WTC11 (cell line): ENCODE measurements around the gene UAP1L1. TPM values are rescaled to one million over a fixed set of nuclear protein-coding genes. Genes with fewer than 3 reads are reported as not detected.

Source experiments
- ATAC-seq: fragments of 200-7000 bp; cut with Tn5 transposase; 2 replicates; pipeline ENCODE4 v1.10.0; 2021; ENCODE audit warnings: mild to moderate bottlenecking, moderate library complexity
- CTCF ChIA-PET: fragments of 300-600 bp; sonication (Branson Sonifier 250); formaldehyde crosslinking; loops from one replicate; lab custom pipeline; 2021; ENCODE audit warnings: antibody characterized with exemption; lab: Charles Lee
- POLR2A ChIA-PET: fragments of 350-600 bp; sonication (Branson Sonifier 250); formaldehyde crosslinking; loops from one replicate; lab custom pipeline; 2021; ENCODE audit warnings: antibody characterized with exemption; lab: Charles Lee
- DNase-seq: peaks from one replicate; pipeline ENCODE4 v3.0.0; 2021; ENCODE audit warnings: low spot score
- H3K27ac Mint-ChIP-seq: 2 replicates; pipeline ENCODE4 v1.8.0; 2021; ENCODE audit warnings: mixed read lengths
- H3K27me3 Mint-ChIP-seq: 2 replicates; pipeline ENCODE4 v1.8.0; 2021; ENCODE audit warnings: low read depth, mild to moderate bottlenecking, moderate library complexity, mixed read lengths
- H3K36me3 Mint-ChIP-seq: 2 replicates; pipeline ENCODE4 v1.8.0; 2021; ENCODE audit warnings: mixed read lengths
- H3K4me1 Mint-ChIP-seq: 2 replicates; pipeline ENCODE4 v1.8.0; 2022; ENCODE audit warnings: mixed read lengths
- H3K4me3 Mint-ChIP-seq: 2 replicates; pipeline ENCODE4 v1.8.0; 2021; ENCODE audit warnings: mild to moderate bottlenecking, moderate library complexity, mixed read lengths
- H3K9me3 Mint-ChIP-seq: 2 replicates; pipeline ENCODE4 v1.8.0; 2021; ENCODE audit warnings: mixed read lengths
- E2F4 ChIP-seq: sonication (generic); formaldehyde crosslinking; IDR thresholded peaks from 2 replicates; pipeline ENCODE4 v1.8.1; 2022; ENCODE audit warnings: low read depth, mild to moderate bottlenecking, moderate library complexity, missing genetic modification reagents, borderline replicate concordance
- EMX1 ChIP-seq: fragments of 250-450 bp; sonication (Bioruptor Pico); IDR thresholded peaks from 2 replicates; pipeline ENCODE4 v1.8.0; 2021; ENCODE audit warnings: mild to moderate bottlenecking
- HMGXB4 ChIP-seq: sonication (generic); formaldehyde crosslinking; IDR thresholded peaks from 2 replicates; pipeline ENCODE4 v1.8.1; 2023; ENCODE audit warnings: mild to moderate bottlenecking, moderate library complexity, missing genetic modification reagents
- IRF1 ChIP-seq: sonication (generic); formaldehyde crosslinking; IDR thresholded peaks from 2 replicates; pipeline ENCODE4 v1.8.0; 2023; ENCODE audit warnings: missing genetic modification reagents
- MLX ChIP-seq: sonication (generic); formaldehyde crosslinking; IDR thresholded peaks from 2 replicates; pipeline ENCODE4 v1.8.1; 2023; ENCODE audit warnings: mild to moderate bottlenecking, missing genetic modification reagents, moderate library complexity
- NFATC4 ChIP-seq: fragments of 250-450 bp; sonication (Bioruptor Pico); IDR thresholded peaks from 2 replicates; pipeline ENCODE4 v1.9.0; 2021; ENCODE audit warnings: mild to moderate bottlenecking
- NR1H2 ChIP-seq: sonication (generic); formaldehyde crosslinking; IDR thresholded peaks from 2 replicates; pipeline ENCODE4 v1.9.0; 2021; ENCODE audit warnings: mild to moderate bottlenecking, moderate library complexity, missing genetic modification reagents
- NR2C2 ChIP-seq: sonication (generic); formaldehyde crosslinking; IDR thresholded peaks from 2 replicates; pipeline ENCODE4 v1.8.0; 2022; ENCODE audit warnings: mild to moderate bottlenecking, missing genetic modification reagents
- NR3C1 ChIP-seq: sonication (generic); formaldehyde crosslinking; conservative IDR thresholded peaks from 2 replicates; pipeline ENCODE4 v1.8.1; 2023; ENCODE audit warnings: low read depth, mild to moderate bottlenecking, missing genetic modification reagents
- PRDM15 ChIP-seq: sonication (generic); formaldehyde crosslinking; IDR thresholded peaks from 2 replicates; pipeline ENCODE4 v1.8.0; 2022; ENCODE audit warnings: missing genetic modification reagents
- PRRX2 ChIP-seq: fragments of 250-450 bp; sonication (Bioruptor Pico); IDR thresholded peaks from 2 replicates; pipeline ENCODE4 v1.8.0; 2021; ENCODE audit warnings: mild to moderate bottlenecking
- RELA ChIP-seq: sonication (generic); formaldehyde crosslinking; IDR thresholded peaks from 2 replicates; pipeline ENCODE4 v1.8.1; 2022; ENCODE audit warnings: missing genetic modification reagents, mild to moderate bottlenecking, borderline replicate concordance
- SMAD3 ChIP-seq: sonication (generic); formaldehyde crosslinking; IDR thresholded peaks from 2 replicates; pipeline ENCODE4 v1.8.0; 2022; ENCODE audit warnings: missing genetic modification reagents, mild to moderate bottlenecking, borderline replicate concordance
- STAT6 ChIP-seq: sonication (generic); formaldehyde crosslinking; conservative IDR thresholded peaks from 2 replicates; pipeline ENCODE4 v1.8.1; 2023; ENCODE audit warnings: mild to moderate bottlenecking, low read depth, missing genetic modification reagents, moderate library complexity
- TEAD1 ChIP-seq: sonication (generic); formaldehyde crosslinking; IDR thresholded peaks from 2 replicates; pipeline ENCODE4 v1.8.0; 2022; ENCODE audit warnings: mild to moderate bottlenecking, missing genetic modification reagents
- TP53 ChIP-seq: sonication (generic); formaldehyde crosslinking; IDR thresholded peaks from 2 replicates; pipeline ENCODE4 v1.8.1; 2023; ENCODE audit warnings: mild to moderate bottlenecking, missing genetic modification reagents
- ZNF263 ChIP-seq: sonication (generic); formaldehyde crosslinking; IDR thresholded peaks from 2 replicates; pipeline ENCODE4 v1.8.1; 2022; ENCODE audit warnings: low read depth, mild to moderate bottlenecking, moderate library complexity, missing genetic modification reagents
- ZNF281 ChIP-seq: sonication (generic); formaldehyde crosslinking; IDR thresholded peaks from 2 replicates; pipeline ENCODE4 v1.8.0; 2023; ENCODE audit warnings: mild to moderate bottlenecking, missing genetic modification reagents
- ZSCAN18 ChIP-seq: fragments of 250-450 bp; sonication (Bioruptor Pico); IDR thresholded peaks from 2 replicates; pipeline ENCODE4 v2.1.2; 2022; ENCODE audit warnings: mild to moderate bottlenecking, moderate library complexity
- total RNA-seq: library from RNA; stranded (reverse); gene quantifications from 3 replicates; pipeline ENCODE4 v1.2.3, GENCODE V29; 2021

UAP1L1 gene
- total RNA-seq, 1 experiment from 2014 or later = 17.7 TPM

GRCh38 chr9:137064880-137065164 lies 12.5 kb upstream of the UAP1L1 start:
- Mint-ChIP-seq H3K36me3 (peaks cover 3% of the 10 kb centered on the region), H3K4me1 (peaks cover 12% of the 10 kb centered on the region), H3K27ac (no peak overlapping the region), H3K4me3 (no peak overlapping the region), H3K9me3 (no peaks in the 10 kb centered on the region), H3K27me3 (peaks cover 6% of the 10 kb centered on the region)
- CTCF ChIA-PET = interaction anchor here (1.1 to 10.4 kb wide), 23 partner anchors 8 to 307 kb away, joined by 3 to 240 read pairs (median 9); partner anchors contain the start of genes ENTPD2, LCN8, MAN1B1 and NPDC1
- ATAC-seq (no peak), DNase-seq (no peak)
- POLR2A ChIA-PET = no interaction called here
- no peak for TF ChIP-seq ZNF281 (CRISPR knock-in tag)
- no peak for TF ChIP-seq ZNF263 (CRISPR knock-in tag)
- TF ChIP-seq NFATC4 (CRISPR knock-in tag) = no peak
- TF ChIP-seq IRF1 (CRISPR knock-in tag) = no peak
- no peak for TF ChIP-seq E2F4 (CRISPR knock-in tag)
- TF ChIP-seq PRDM15 (CRISPR knock-in tag) = no peak
- no peak for TF ChIP-seq NR1H2 (CRISPR knock-in tag)
- no peak for TF ChIP-seq RELA (CRISPR knock-in tag)
- TF ChIP-seq EMX1 = no peak
- TF ChIP-seq TEAD1 (CRISPR knock-in tag) = no peak
- TF ChIP-seq TP53 (CRISPR knock-in tag) = no peak
- no peak for TF ChIP-seq NR2C2 (CRISPR knock-in tag)
- no peak for TF ChIP-seq MLX (CRISPR knock-in tag)
- no peak for TF ChIP-seq NR3C1
- no peak for TF ChIP-seq PRRX2 (CRISPR knock-in tag)

GRCh38 chr9:137065336-137065967 lies 11.9 kb upstream of the UAP1L1 start:
- ATAC-seq (no peak), DNase-seq (no peak)
- POLR2A ChIA-PET = interaction anchor here (0.9 to 1.0 kb wide), 2 partner anchors 19 to 21 kb away, joined by 3 read pairs; partner anchors contain the start of gene MAN1B1
- Mint-ChIP-seq H3K36me3 (peaks cover 3% of the 10 kb centered on the region), H3K27me3 (peaks cover 6% of the 10 kb centered on the region), H3K9me3 (no peaks in the 10 kb centered on the region), H3K4me3 (no peak overlapping the region), H3K27ac (peak overlapping the region; percentile 60), H3K4me1 (peaks cover 12% of the 10 kb centered on the region)
- CTCF ChIA-PET = interaction anchor here (1.2 to 10.4 kb wide), 11 partner anchors 9 to 187 kb away, joined by 3 to 240 read pairs (median 12); partner anchors contain the start of genes ENTPD2, MAN1B1, NPDC1 and RNF208
- TF ChIP-seq HMGXB4 = no peak
- no peak for TF ChIP-seq ZSCAN18 (CRISPR knock-in tag)
- TF ChIP-seq NR3C1 = no peak
- TF ChIP-seq SMAD3 (CRISPR knock-in tag) = no peak
- no peak for TF ChIP-seq STAT6 (CRISPR knock-in tag)
- TF ChIP-seq NR1H2 (CRISPR knock-in tag) = no peak
